ENCODE results near the gene OR13C2.

OR13C2 gene

GRCh38 chr9:104586496-104587180 is 18.8 kb downstream of the OR13C2 start:
- no peak overlapping the region for H3K4me3 ChIP-seq (ENCODE audit: low read depth in 1 of 2, low read length in 2 of 2)
- no peak overlapping the region for H3K4me2 ChIP-seq (ENCODE audit: insufficient read depth, low read length)
- no peaks in the 10 kb centered on the region for H3K27me3 ChIP-seq (ENCODE audit: insufficient read depth, low read length, poor library complexity)
- no peak overlapping the region for H2AFZ ChIP-seq (ENCODE audit: low read depth, low read length)
- no peaks in the 10 kb centered on the region for H3K79me2 ChIP-seq (ENCODE audit: insufficient read depth, low read length)
- H3K4me1 ChIP-seq (ENCODE audit: insufficient read depth, low read length): no peaks in the 10 kb centered on the region
- H3K27ac ChIP-seq (ENCODE audit: low read length): no peak overlapping the region
- ATAC-seq (ENCODE audit: insufficient read depth, low read depth) (no peak), DNase-seq (no peak)
- no peaks in the 10 kb centered on the region for H3K9me3 ChIP-seq (ENCODE audit: insufficient read depth, low read length, severe bottlenecking)
- H4K20me1 ChIP-seq (ENCODE audit: insufficient read depth, low read length): no peaks in the 10 kb centered on the region
- no peak overlapping the region for H3K9ac ChIP-seq (ENCODE audit: low read depth, low read length)
- H3K36me3 ChIP-seq (ENCODE audit: insufficient read depth, low read length): no peaks in the 10 kb centered on the region
- TF ChIP-seq CTCF (IDR thresholded peaks at IDR 0.05; ENCODE audit: borderline replicate concordance, extremely low read depth, low read length, poor library complexity, severe bottlenecking): no peak
- TF ChIP-seq EZH2 (IDR thresholded peaks at IDR 0.05; ENCODE audit: borderline replicate concordance, low read depth, low read length, severe bottlenecking): no peak

GRCh38 chr9:104580562-104580961 is 24.9 kb downstream of the OR13C2 start:
- Histone ChIP-seq H3K4me3 (ENCODE audit: low read depth in 1 of 2, low read length in 2 of 2) (no peak overlapping the region), H3K27me3 (ENCODE audit: insufficient read depth, low read length, poor library complexity) (no peaks in the 10 kb centered on the region), H3K9me3 (ENCODE audit: insufficient read depth, low read length, severe bottlenecking) (no peaks in the 10 kb centered on the region), H3K36me3 (ENCODE audit: insufficient read depth, low read length) (no peaks in the 10 kb centered on the region), H4K20me1 (ENCODE audit: insufficient read depth, low read length) (no peaks in the 10 kb centered on the region), H2AFZ (ENCODE audit: low read depth, low read length) (no peak overlapping the region), H3K9ac (ENCODE audit: low read depth, low read length) (no peak overlapping the region), H3K79me2 (ENCODE audit: insufficient read depth, low read length) (no peaks in the 10 kb centered on the region), H3K4me1 (ENCODE audit: insufficient read depth, low read length) (no peaks in the 10 kb centered on the region), H3K4me2 (ENCODE audit: insufficient read depth, low read length) (no peak overlapping the region), H3K27ac (ENCODE audit: low read length) (no peak overlapping the region)
- no peak for DNase-seq
- no peak for TF ChIP-seq CTCF (IDR thresholded peaks at IDR 0.05; ENCODE audit: borderline replicate concordance, extremely low read depth, low read length, poor library complexity, severe bottlenecking)
- ATAC-seq (ENCODE audit: insufficient read depth, low read depth): no peak

- Histone ChIP-seq H3K4me3 (ENCODE audit: low read depth in 1 of 2, low read length in 2 of 2) (no peak overlapping the region), H3K4me1 (ENCODE audit: insufficient read depth, low read length) (no peaks in the 10 kb centered on the region), H3K9me3 (ENCODE audit: insufficient read depth, low read length, severe bottlenecking) (no peaks in the 10 kb centered on the region), H2AFZ (ENCODE audit: low read depth, low read length) (no peak overlapping the region), H3K27ac (ENCODE audit: low read length) (no peak overlapping the region), H3K36me3 (ENCODE audit: insufficient read depth, low read length) (no peaks in the 10 kb centered on the region), H4K20me1 (ENCODE audit: insufficient read depth, low read length) (no peaks in the 10 kb centered on the region), H3K79me2 (ENCODE audit: insufficient read depth, low read length) (no peaks in the 10 kb centered on the region), H3K27me3 (ENCODE audit: insufficient read depth, low read length, poor library complexity) (no peaks in the 10 kb centered on the region), H3K9ac (ENCODE audit: low read depth, low read length) (no peak overlapping the region), H3K4me2 (ENCODE audit: insufficient read depth, low read length) (no peak overlapping the region)
- TF ChIP-seq CTCF (IDR thresholded peaks at IDR 0.05; ENCODE audit: borderline replicate concordance, extremely low read depth, low read length, poor library complexity, severe bottlenecking) (no peak), EZH2 (IDR thresholded peaks at IDR 0.05; ENCODE audit: borderline replicate concordance, low read depth, low read length, severe bottlenecking) (no peak)
- ATAC-seq (ENCODE audit: insufficient read depth, low read depth): no peak
- no peak for DNase-seq
These were observed 28.2 kb downstream of the OR13C2 start for GRCh38 chr9:104577263-104577662.

All from DND-41 (cell line).